Common myeloid progenitor, CD34-positive (primary cell): Measurements from ENCODE around the gene WDR70.

Experiments used
- CTCF ChIA-PET: fragments of 350-600 bp; sonication (Branson Sonifier 250); formaldehyde crosslinking; loops from one replicate; lab custom pipeline; 2021; ENCODE audit warnings: antibody characterized with exemption; lab: Charles Lee
- POLR2A ChIA-PET: fragments of 350-600 bp; sonication (Branson Sonifier 250); formaldehyde crosslinking; loops from one replicate; lab custom pipeline; 2021; ENCODE audit warnings: antibody characterized with exemption; lab: Charles Lee
- DNase-seq, 3 donors: peaks; one replicate each; pipeline versions ENCODE4 v3.0.0 to v3.0.0-alpha.2; 2013
- H3K27ac ChIP-seq, 2 experiments: 1 replicate in 1 of 2; 2 replicates in 1 of 2; pipeline ENCODE4 v1.7.0; 2013; ENCODE audit warnings: inconsistent platforms in 2 of 2, low read length in 2 of 2, mild to moderate bottlenecking in 2 of 2, low read depth in 1 of 2, moderate library complexity in 1 of 2; ENCODE audit not compliant: severe bottlenecking in 2 of 2, insufficient read depth in 1 of 2, poor library complexity in 1 of 2
- H3K27me3 ChIP-seq, 5 experiments: replicated peaks in 2 of 5; 1 replicate in 3 of 5; 2 replicates in 2 of 5; pipeline versions ENCODE4 v1.6.1 to v1.7.0; 2013; ENCODE audit warnings: low read length in 4 of 5, mild to moderate bottlenecking in 2 of 5, moderate library complexity in 2 of 5, inconsistent platforms in 1 of 5; ENCODE audit not compliant: insufficient read depth in 5 of 5, control insufficient read depth in 4 of 5
- H3K36me3 ChIP-seq, 4 experiments: 1 replicate in 2 of 4; 2 replicates in 2 of 4; pipeline versions ENCODE4 v1.6.1 to v1.7.0; 2013; ENCODE audit warnings: low read length in 3 of 4, control low read depth in 1 of 4, mild to moderate bottlenecking in 1 of 4; ENCODE audit not compliant: control insufficient read depth in 4 of 4, insufficient read depth in 4 of 4
- H3K4me1 ChIP-seq, 4 experiments: 1 replicate in 3 of 4; 2 replicates in 1 of 4; pipeline versions ENCODE4 v1.6.1 to v1.7.1; 2013; ENCODE audit warnings: low read length in 3 of 4, mild to moderate bottlenecking in 3 of 4, control low read depth in 1 of 4, inconsistent platforms in 1 of 4, moderate library complexity in 1 of 4; ENCODE audit not compliant: control insufficient read depth in 4 of 4, insufficient read depth in 4 of 4; ENCODE audit errors: control extremely low read depth in 1 of 4
- H3K4me3 ChIP-seq, 7 experiments: 1 replicate in 4 of 7; 2 replicates in 3 of 7; pipeline versions ENCODE4 v1.5.1 to v1.7.0; 2013; ENCODE audit warnings: mild to moderate bottlenecking in 7 of 7, low read length in 6 of 7, moderate library complexity in 6 of 7, inconsistent platforms in 2 of 7, low read depth in 2 of 7, control low read depth in 1 of 7; ENCODE audit not compliant: insufficient read depth in 4 of 7, control insufficient read depth in 1 of 7; ENCODE audit errors: extremely low read depth in 1 of 7
- H3K9me3 ChIP-seq, 5 experiments: 1 replicate in 4 of 5; 2 replicates in 1 of 5; pipeline versions ENCODE4 v1.6.1 to v1.7.1; 2013; ENCODE audit warnings: low read length in 4 of 5, mild to moderate bottlenecking in 2 of 5, inconsistent platforms in 1 of 5, low read depth in 1 of 5, moderate library complexity in 1 of 5; ENCODE audit not compliant: control insufficient read depth in 4 of 5, insufficient read depth in 2 of 5; ENCODE audit errors: control extremely low read depth in 1 of 5
- WGBS: methylation state at CpG from one replicate; pipeline ENCODE4 v1.1.5; 2013; ENCODE audit not compliant: insufficient coverage; 5-methylcytosine and 5-hydroxymethylcytosine counted together

The WDR70 gene

GRCh38 chr5:37695647-37696046, 316.5 kb downstream of the WDR70 start:
- ChIA-PET CTCF (interaction anchor here (1.5 kb wide), 1 partner anchor 9 kb away, joined by 3 read pairs; no protein-coding TSS in a partner anchor), POLR2A (no interaction called here)
- no peaks in the 10 kb centered on the region for H3K4me1 ChIP-seq
- H3K9me3 ChIP-seq: peaks cover 0 to 6% (median 0%) of the 10 kb centered on the region in 5 experiments
- peaks cover 0 to 8% (median 2%) of the 10 kb centered on the region in 4 experiments for H3K36me3 ChIP-seq
- DNase-seq: no peak
- H3K27ac ChIP-seq: no peak overlapping the region
- H3K27me3 ChIP-seq: no peaks in the 10 kb centered on the region
- 100% methylated on average over 3 of the region's 3 CpGs for WGBS
- no peak overlapping the region for H3K4me3 ChIP-seq

DNA sequence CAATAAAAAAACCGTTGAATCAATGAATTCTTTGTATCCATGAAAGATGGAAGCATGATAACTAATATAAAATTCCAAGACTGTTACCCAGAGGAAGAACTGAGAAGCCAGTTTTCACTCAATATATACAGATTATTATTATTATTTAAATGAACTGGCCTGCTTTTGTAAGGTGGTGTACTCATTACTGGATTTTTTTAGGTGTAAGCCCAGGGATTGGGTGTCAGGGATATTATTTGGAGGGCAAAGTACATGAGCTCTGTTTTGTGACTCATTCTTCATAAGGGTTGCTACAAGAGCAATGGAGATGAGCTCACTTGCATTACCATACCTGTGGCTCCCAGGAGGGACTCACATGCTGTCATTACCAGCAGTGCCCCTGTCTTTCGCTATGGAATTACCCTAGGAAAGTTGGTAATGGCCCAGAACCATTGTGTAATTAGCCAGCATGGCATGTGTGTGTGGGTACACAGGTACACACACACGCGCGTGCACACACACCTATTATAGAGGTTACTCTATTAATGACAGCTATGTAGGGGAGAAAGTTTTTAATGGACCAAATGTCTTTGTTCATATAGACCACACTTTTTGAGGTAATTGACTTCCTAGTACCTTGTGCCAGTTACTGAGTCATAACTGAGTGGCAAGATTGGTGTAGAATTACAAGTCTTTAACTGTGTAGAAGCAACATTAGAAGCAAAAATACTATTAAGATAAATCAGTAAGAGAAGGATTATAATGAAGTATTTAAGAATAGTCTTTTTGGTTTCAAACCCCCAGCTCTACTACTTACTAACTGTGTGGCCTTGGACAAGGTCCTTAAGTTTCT, 317.3 kb downstream of the WDR70 start:
- POLR2A ChIA-PET: no interaction called here
- H3K9me3 ChIP-seq: peaks cover 0 to 6% (median 0%) of the 10 kb centered on the region in 5 experiments
- no peak for DNase-seq
- H3K4me3 ChIP-seq: no peak overlapping the region
- H3K27ac ChIP-seq: no peak overlapping the region
- H3K4me1 ChIP-seq: no peaks in the 10 kb centered on the region
- CTCF ChIA-PET: interaction anchor here (1.5 kb wide), 1 partner anchor 8 kb away, joined by 3 read pairs; no protein-coding TSS in a partner anchor
- 100% methylated on average over 1 of the region's 5 CpGs for WGBS
- peaks cover 0 to 8% (median 2%) of the 10 kb centered on the region in 4 experiments for H3K36me3 ChIP-seq
- no peaks in the 10 kb centered on the region for H3K27me3 ChIP-seq

GRCh38 chr5:37701868-37702267, 322.8 kb downstream of the WDR70 start:
- no peaks in the 10 kb centered on the region for H3K27me3 ChIP-seq
- POLR2A ChIA-PET: no interaction called here
- 100% methylated on average over 1 of the region's 2 CpGs for WGBS
- H3K9me3 ChIP-seq: no peaks in the 10 kb centered on the region
- CTCF ChIA-PET: interaction anchor here (1.2 to 1.4 kb wide), 2 partner anchors 16 to 22 kb away, joined by 4 read pairs; no protein-coding TSS in a partner anchor
- H3K4me1 ChIP-seq: no peaks in the 10 kb centered on the region
- no peak overlapping the region for H3K27ac ChIP-seq
- H3K36me3 ChIP-seq: peaks cover 0 to 10% (median 7%) of the 10 kb centered on the region in 4 experiments
- DNase-seq: no peak
- no peak overlapping the region for H3K4me3 ChIP-seq

- no peaks in the 10 kb centered on the region for H3K27me3 ChIP-seq
- H3K4me3 ChIP-seq: no peak overlapping the region
- H3K4me1 ChIP-seq: no peaks in the 10 kb centered on the region
- ChIA-PET CTCF (interaction anchor here (0.7 to 1.4 kb wide), 2 partner anchors 8 to 711 kb away, joined by 3 read pairs; no protein-coding TSS in a partner anchor), POLR2A (interaction anchor here (0.6 kb wide), 1 partner anchor 30 kb away, joined by 3 read pairs; no protein-coding TSS in a partner anchor)
- peaks cover 0 to 2% (median 0%) of the 10 kb centered on the region in 5 experiments for H3K9me3 ChIP-seq
- WGBS: no CpG with 5 or more reads among the region's 4 CpGs
- H3K36me3 ChIP-seq: peaks cover 0 to 7% (median 6%) of the 10 kb centered on the region in 4 experiments
- no peak for DNase-seq
- H3K27ac ChIP-seq: no peak overlapping the region
Measured at GRCh38 chr5:37703841-37704241, 324.7 kb downstream of the WDR70 start.

- H3K36me3 ChIP-seq: peaks cover 1 to 7% (median 4%) of the 10 kb centered on the region in 4 experiments
- H3K4me3 ChIP-seq: no peak overlapping the region
- no peaks in the 10 kb centered on the region for H3K27me3 ChIP-seq
- no peaks in the 10 kb centered on the region for H3K4me1 ChIP-seq
- WGBS: 94% methylated on average over 2 of the region's 5 CpGs
- no peak overlapping the region for H3K27ac ChIP-seq
- ChIA-PET CTCF (interaction anchor here (0.7 to 1.4 kb wide), 2 partner anchors 8 to 710 kb away, joined by 3 read pairs; no protein-coding TSS in a partner anchor), POLR2A (no interaction called here)
- peaks cover 0 to 2% (median 0%) of the 10 kb centered on the region in 5 experiments for H3K9me3 ChIP-seq
- no peak for DNase-seq
Measured at GRCh38 chr5:37704406-37704805, 325.3 kb downstream of the WDR70 start.

- H3K9me3 ChIP-seq: peaks cover 0 to 2% (median 0%) of the 10 kb centered on the region in 5 experiments
- CTCF ChIA-PET: no interaction called here
- H3K4me1 ChIP-seq: no peaks in the 10 kb centered on the region
- POLR2A ChIA-PET: no interaction called here
- no peaks in the 10 kb centered on the region for H3K27me3 ChIP-seq
- no peak overlapping the region for H3K27ac ChIP-seq
- H3K4me3 ChIP-seq: no peak overlapping the region
- DNase-seq: no peak
- peaks cover 0 to 4% (median 1%) of the 10 kb centered on the region in 4 experiments for H3K36me3 ChIP-seq
Measured at GRCh38 chr5:37709020-37709419, 329.9 kb downstream of the WDR70 start.

DNA sequence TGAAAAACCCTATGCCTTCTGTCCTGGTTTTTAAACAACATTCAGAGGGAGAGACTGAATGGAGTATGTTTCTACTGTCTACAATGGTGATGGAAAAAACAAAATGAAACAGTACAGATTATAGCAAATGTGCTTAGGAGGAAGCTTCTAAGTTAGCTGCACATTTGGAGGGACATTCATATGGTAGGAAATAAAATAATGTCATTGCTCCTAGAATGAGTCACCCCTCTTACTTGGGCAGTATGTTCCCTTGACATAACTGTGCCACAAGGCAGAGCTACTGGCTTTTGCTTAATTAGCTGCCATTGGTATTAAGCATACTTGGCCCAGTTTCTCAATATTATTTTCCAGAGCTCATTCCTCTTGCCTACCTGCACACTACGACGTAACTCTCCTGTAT, 331.8 kb downstream of the WDR70 start:
- 100% methylated on average over 2 of the region's 2 CpGs for WGBS
- CTCF ChIA-PET: no interaction called here
- no peak for DNase-seq
- H3K27ac ChIP-seq: no peak overlapping the region
- POLR2A ChIA-PET: interaction anchor here (0.7 kb wide), 1 partner anchor 157 kb away, joined by 3 read pairs; no protein-coding TSS in a partner anchor
- H3K4me1 ChIP-seq: no peaks in the 10 kb centered on the region
- H3K4me3 ChIP-seq: no peak overlapping the region
- peaks cover 0 to 2% (median 0%) of the 10 kb centered on the region in 5 experiments for H3K9me3 ChIP-seq
- H3K27me3 ChIP-seq: no peaks in the 10 kb centered on the region
- peaks cover 0 to 4% (median 1%) of the 10 kb centered on the region in 4 experiments for H3K36me3 ChIP-seq
